GM10248 (cell line): Measurements from ENCODE around the gene ACYP2.
"Not testable (repeated sequence)": the region's sequence is repeated elsewhere in the genome, so short reads cannot be mapped to it uniquely, and the experiment has no call there.

ENCODE experiments used
- CTCF ChIA-PET: fragments of 300-600 bp; sonication (Branson Sonifier 250); formaldehyde crosslinking; extraction: SDS; loops from one replicate; lab custom pipeline; 2021; ENCODE audit warnings: antibody characterized with exemption; lab: Yijun Ruan, JAX
- POLR2A ChIA-PET: fragments of 350-650 bp; sonication (Branson Sonifier 250); formaldehyde crosslinking; extraction: SDS; loops from one replicate; lab custom pipeline; 2020; ENCODE audit warnings: antibody characterized with exemption; lab: Yijun Ruan, JAX
- DNase-seq: peaks from one replicate; pipeline ENCODE4 v3.0.0; 2012; ENCODE audit errors: extremely low spot score
- CTCF ChIP-seq: IDR thresholded peaks from 2 replicates; pipeline ENCODE4 v1.5.1; 2012; ENCODE audit warnings: mild to moderate bottlenecking, low read depth; ENCODE audit errors: extremely low read depth, missing control alignments, control extremely low read depth

The ACYP2 gene

GRCh38 chr2:54313147-54313546 is 197.7 kb downstream of the ACYP2 start:
- TF ChIP-seq CTCF = no peak
- POLR2A ChIA-PET = no interaction called here
- DNase-seq = no peak
- CTCF ChIA-PET = interaction anchor here (2.3 kb wide), 1 partner anchor 10 kb away, joined by 5 read pairs; no protein-coding TSS in a partner anchor

- ChIA-PET POLR2A (no interaction called here), CTCF (interaction anchor here (2.4 kb wide), 1 partner anchor 12 kb away, joined by 6 read pairs; no protein-coding TSS in a partner anchor)
- DNase-seq = no peak
- no peak for TF ChIP-seq CTCF
Measured at GRCh38 chr2:54317973-54318372, 202.6 kb downstream of the ACYP2 start.

DNA sequence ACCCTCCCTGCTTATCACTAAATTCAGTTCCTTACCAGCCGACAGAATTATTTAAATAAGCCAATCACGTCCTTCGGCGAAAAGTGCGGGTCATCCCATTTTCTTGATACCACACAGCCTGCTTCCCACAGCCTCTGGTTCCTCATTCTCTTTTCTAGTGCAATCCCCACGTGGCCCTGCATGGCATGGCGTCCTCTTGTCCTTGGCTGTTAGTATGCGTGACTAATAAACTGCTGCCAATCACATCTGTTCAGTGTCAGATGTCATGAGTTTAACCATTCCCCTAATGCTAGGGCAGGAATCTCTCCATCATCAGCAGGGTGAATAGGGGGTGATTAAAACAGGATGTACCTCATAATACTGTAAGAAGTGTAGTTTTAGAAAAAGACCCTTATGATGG is 203.4 kb downstream of the ACYP2 start:
- no peak for DNase-seq
- CTCF ChIA-PET = interaction anchor here (2.4 kb wide), 1 partner anchor 12 kb away, joined by 6 read pairs; no protein-coding TSS in a partner anchor
- POLR2A ChIA-PET = no interaction called here
- no peak for TF ChIP-seq CTCF

- CTCF ChIA-PET = no interaction called here
- POLR2A ChIA-PET = no interaction called here
- no peak for DNase-seq
- TF ChIP-seq CTCF = no peak
Measured at GRCh38 chr2:54321047-54321446, 205.6 kb downstream of the ACYP2 start.

- POLR2A ChIA-PET, DNase-seq: not testable (repeated sequence)
- CTCF ChIA-PET = interaction anchor here (1.4 to 1.6 kb wide), 2 partner anchors 10 to 11 kb away, joined by 4 to 5 read pairs; no protein-coding TSS in a partner anchor
Measured at GRCh38 chr2:54324517-54324916, 209.1 kb downstream of the ACYP2 start.

GRCh38 chr2:54325148-54325547 is 209.7 kb downstream of the ACYP2 start:
- ChIA-PET POLR2A (no interaction called here), CTCF (interaction anchor here (1.6 kb wide), 1 partner anchor 11 kb away, joined by 5 read pairs; no protein-coding TSS in a partner anchor)
- no peak for DNase-seq
- no peak for TF ChIP-seq CTCF

- CTCF ChIA-PET = interaction anchor here (1.0 to 3.5 kb wide), 2 partner anchors 13 to 26 kb away, joined by 3 to 12 read pairs; no protein-coding TSS in a partner anchor
- TF ChIP-seq CTCF = no peak
- POLR2A ChIA-PET = no interaction called here
- no peak for DNase-seq
Measured at GRCh38 chr2:54329482-54330161, 214.2 kb downstream of the ACYP2 start.
